ENCODE measurements around the gene FARS2. TPM values are rescaled to one million over a fixed set of nuclear protein-coding genes. Genes with fewer than 3 reads are reported as not detected.

Gene FARS2
- total and polyA plus RNA-seq, 10 donors: 9.0 to 27.4 (median 19.8) TPM

GRCh38 chr6:5529015-5529414, 267.7 kb downstream of the FARS2 start:
- TF ChIP-seq POLR2AphosphoS5 (IDR thresholded peaks at IDR 0.05): no peak
- TF ChIP-seq, protein P1, sequence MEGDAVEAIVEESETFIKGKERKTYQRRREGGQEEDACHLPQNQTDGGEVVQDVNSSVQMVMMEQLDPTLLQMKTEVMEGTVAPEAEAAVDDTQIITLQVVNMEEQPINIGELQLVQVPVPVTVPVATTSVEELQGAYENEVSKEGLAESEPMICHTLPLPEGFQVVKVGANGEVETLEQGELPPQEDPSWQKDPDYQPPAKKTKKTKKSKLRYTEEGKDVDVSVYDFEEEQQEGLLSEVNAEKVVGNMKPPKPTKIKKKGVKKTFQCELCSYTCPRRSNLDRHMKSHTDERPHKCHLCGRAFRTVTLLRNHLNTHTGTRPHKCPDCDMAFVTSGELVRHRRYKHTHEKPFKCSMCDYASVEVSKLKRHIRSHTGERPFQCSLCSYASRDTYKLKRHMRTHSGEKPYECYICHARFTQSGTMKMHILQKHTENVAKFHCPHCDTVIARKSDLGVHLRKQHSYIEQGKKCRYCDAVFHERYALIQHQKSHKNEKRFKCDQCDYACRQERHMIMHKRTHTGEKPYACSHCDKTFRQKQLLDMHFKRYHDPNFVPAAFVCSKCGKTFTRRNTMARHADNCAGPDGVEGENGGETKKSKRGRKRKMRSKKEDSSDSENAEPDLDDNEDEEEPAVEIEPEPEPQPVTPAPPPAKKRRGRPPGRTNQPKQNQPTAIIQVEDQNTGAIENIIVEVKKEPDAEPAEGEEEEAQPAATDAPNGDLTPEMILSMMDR (IDR thresholded peaks at IDR 0.05 in 8 of 11, conservative IDR thresholded peaks at IDR 0.05 in 3 of 11): no peak
- no peak for TF ChIP-seq POLR2A (IDR thresholded peaks at IDR 0.05)
- H3K9me3 ChIP-seq: no peaks in the 10 kb centered on the region
- 95 to 98% (median 97%) methylated on average over 6 of the region's 6 CpGs for WGBS, 5 donors
- H3K4me1 ChIP-seq: peaks cover 0 to 4% (median 0%) of the 10 kb centered on the region in 6 donors
- H3K36me3 ChIP-seq: peaks cover 0 to 5% (median 0%) of the 10 kb centered on the region in 6 donors
- no peak for DNase-seq
- H3K27ac ChIP-seq: no peak overlapping the region
- H3K27me3 ChIP-seq (replicated peaks in 1 of 7): no peaks in the 10 kb centered on the region
- no peak overlapping the region for H3K4me3 ChIP-seq
- intact Hi-C loops (cut with DNase I; ENCODE audit: low total_unique reads): no loop called here

DNA sequence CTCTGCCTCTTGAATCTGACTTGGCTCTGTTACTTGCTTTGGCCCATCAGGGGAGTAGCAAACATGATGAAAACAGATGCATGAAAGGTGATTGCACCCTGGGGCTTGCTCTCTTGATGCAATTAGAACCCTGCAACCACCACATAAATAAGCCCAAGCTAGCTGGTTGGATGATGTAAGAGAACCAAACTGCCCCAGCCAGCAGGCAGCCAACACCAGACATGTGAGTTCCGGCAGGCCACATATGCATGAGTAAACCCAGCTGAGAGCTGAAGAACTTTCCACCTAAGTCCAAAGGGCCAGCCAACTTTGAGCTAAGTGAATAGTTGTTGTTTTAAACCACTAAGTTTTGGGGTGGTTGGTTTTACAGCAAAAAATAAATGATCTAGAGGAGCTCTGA, 268.4 kb downstream of the FARS2 start:
- intact Hi-C loops (cut with DNase I; ENCODE audit: low total_unique reads): no loop called here
- no peak for DNase-seq

DNA sequence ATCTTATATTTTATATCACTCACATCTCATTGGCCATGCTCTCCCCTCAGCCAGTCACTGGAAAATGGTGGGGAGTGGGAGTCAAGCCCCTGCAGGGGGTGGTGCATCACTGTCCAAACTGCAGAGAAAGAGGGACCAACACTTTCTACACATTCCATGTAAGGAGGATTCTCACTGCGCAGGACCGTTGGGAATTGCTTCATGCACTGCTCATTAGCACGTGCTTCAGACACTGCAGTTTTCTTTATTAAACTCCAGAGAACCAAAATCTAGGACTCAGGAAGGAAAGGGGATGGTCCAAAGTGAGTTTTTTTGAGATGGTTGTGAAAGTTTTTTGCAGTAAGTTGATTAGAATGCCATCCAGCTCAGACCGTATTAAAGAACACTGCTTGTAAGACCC, 269.8 kb downstream of the FARS2 start:
- intact Hi-C loops (cut with DNase I; ENCODE audit: low total_unique reads): no loop called here
- no peak for DNase-seq
- H3K36me3 ChIP-seq: peaks cover 0 to 5% (median 0%) of the 10 kb centered on the region in 6 donors
- H3K9me3 ChIP-seq: peaks cover 0 to 5% (median 0%) of the 10 kb centered on the region in 8 donors
- H3K4me1 ChIP-seq: peaks cover 0 to 4% (median 0%) of the 10 kb centered on the region in 6 donors
- H3K27me3 ChIP-seq (replicated peaks in 1 of 7): no peaks in the 10 kb centered on the region
- TF ChIP-seq POLR2AphosphoS5 (IDR thresholded peaks at IDR 0.05) (no peak), POLR2A (IDR thresholded peaks at IDR 0.05) (no peak)
- TF ChIP-seq, protein P1 (IDR thresholded peaks at IDR 0.05 in 8 of 11, conservative IDR thresholded peaks at IDR 0.05 in 3 of 11): no peak
- H3K27ac ChIP-seq: no peak overlapping the region
- WGBS, 5 donors: 54 to 90% (median 76%) methylated on average over 4 of the region's 4 CpGs
- H3K4me3 ChIP-seq: no peak overlapping the region

More for the DNA sequence above, 268.4 kb downstream of the FARS2 start:
- peaks cover 0 to 5% (median 0%) of the 10 kb centered on the region in 6 donors for H3K36me3 ChIP-seq
- no peak overlapping the region for H3K4me3 ChIP-seq
- H3K27ac ChIP-seq: no peak overlapping the region
- WGBS, 5 donors: 82 to 100% (median 89%) methylated on average over 1 of the region's 1 CpG
- no peaks in the 10 kb centered on the region for H3K27me3 ChIP-seq (replicated peaks in 1 of 7)
- H3K9me3 ChIP-seq: peaks cover 0 to 5% (median 0%) of the 10 kb centered on the region in 8 donors
- H3K4me1 ChIP-seq: peaks cover 0 to 4% (median 0%) of the 10 kb centered on the region in 6 donors
- TF ChIP-seq, protein P1 (IDR thresholded peaks at IDR 0.05 in 8 of 11, conservative IDR thresholded peaks at IDR 0.05 in 3 of 11): no peak
- TF ChIP-seq POLR2AphosphoS5 (IDR thresholded peaks at IDR 0.05) (no peak), POLR2A (IDR thresholded peaks at IDR 0.05) (no peak)

- H3K9me3 ChIP-seq: peaks cover 0 to 5% (median 0%) of the 10 kb centered on the region in 8 donors
- no peak overlapping the region for H3K4me3 ChIP-seq
- DNase-seq: no peak
- peaks cover 0 to 4% (median 0%) of the 10 kb centered on the region in 6 donors for H3K4me1 ChIP-seq
- intact Hi-C loops (cut with DNase I; ENCODE audit: low total_unique reads): no loop called here
- H3K36me3 ChIP-seq: peaks cover 0 to 5% (median 0%) of the 10 kb centered on the region in 6 donors
- no peak overlapping the region for H3K27ac ChIP-seq
- TF ChIP-seq POLR2A (IDR thresholded peaks at IDR 0.05) (no peak), POLR2AphosphoS5 (IDR thresholded peaks at IDR 0.05) (no peak)
- TF ChIP-seq, protein P1 (IDR thresholded peaks at IDR 0.05 in 8 of 11, conservative IDR thresholded peaks at IDR 0.05 in 3 of 11): no peak
- 61 to 79% (median 75%) methylated on average over 6 of the region's 6 CpGs for WGBS, 5 donors
- no peaks in the 10 kb centered on the region for H3K27me3 ChIP-seq (replicated peaks in 1 of 7)
These were observed 270.6 kb downstream of the FARS2 start for GRCh38 chr6:5531853-5532375.

Data from spleen (tissue), 11 donors.